ENCODE data around the gene CCNL2.
"Not testable (repeated sequence)": the region's sequence is repeated elsewhere in the genome, so short reads cannot be mapped to it uniquely, and the experiment has no call there.

Gene CCNL2

DNA sequence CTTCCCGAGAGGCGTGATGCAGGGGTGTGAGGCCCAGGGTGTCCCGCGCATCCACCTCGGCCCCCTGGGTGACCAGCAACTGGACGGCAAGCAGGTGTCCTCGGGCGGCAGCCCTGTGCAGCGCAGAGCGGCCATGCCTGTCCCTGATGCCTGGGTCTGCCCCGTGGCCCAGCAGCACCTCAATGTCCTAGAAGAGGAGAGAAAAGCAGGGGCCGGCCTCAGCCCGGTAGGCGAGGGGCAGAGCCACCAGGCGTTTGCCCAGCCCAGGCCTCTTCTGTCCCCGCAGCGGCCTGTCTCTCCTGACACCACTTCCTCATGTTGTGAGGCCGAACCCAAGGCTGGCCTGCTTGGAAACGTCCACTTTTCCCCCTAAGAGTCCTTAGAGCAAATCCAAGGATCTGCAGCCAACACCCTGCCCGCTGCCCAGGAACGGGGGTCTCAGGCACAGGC, 20.3 kb upstream of the CCNL2 start:
- FAIRE-seq, result no peak

DNA sequence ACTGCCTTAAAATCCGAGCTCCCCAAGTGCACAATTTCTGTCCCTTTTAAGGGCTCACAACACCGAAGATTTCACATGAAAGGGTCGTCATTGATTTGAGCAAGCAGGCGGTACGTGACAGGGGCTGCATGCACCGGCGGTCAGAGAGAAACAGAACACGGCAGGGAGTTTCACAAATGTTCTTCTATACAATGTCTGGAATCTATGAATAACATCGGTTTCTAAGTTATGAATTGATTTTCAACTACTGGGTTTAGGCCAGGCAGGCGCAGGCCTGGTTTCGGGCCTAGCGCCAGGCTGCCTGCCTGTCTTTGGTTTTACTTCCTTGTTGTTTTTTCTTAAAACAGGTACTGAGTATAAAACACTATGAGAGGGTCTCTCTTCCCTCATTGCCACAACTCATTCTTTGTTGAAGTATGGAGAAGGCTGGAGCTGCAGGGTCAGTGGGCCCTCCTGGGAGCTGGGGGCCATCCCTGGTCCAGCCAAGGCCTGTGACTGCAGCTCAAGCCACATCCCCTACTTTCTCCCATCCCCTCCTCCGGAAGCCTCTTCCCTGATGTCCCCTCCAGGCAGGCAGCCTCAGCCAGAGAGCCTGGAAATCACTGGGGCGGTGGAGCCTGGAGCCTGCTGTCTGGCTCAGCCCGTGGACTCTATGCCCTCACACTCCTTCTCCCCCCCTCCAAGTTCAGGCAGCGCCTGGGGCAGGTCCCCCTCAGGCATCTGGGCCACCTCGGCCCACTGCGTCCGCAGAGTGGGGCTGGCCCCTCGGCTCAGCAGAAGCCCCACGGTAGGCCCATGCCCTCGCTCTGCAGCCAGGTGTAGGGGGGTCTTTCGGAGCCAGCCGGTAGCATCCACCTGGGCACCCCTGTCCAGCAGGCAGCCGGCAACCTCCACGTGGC, 19.6 kb upstream of the CCNL2 start:
- FAIRE-seq, result no peak

DNA sequence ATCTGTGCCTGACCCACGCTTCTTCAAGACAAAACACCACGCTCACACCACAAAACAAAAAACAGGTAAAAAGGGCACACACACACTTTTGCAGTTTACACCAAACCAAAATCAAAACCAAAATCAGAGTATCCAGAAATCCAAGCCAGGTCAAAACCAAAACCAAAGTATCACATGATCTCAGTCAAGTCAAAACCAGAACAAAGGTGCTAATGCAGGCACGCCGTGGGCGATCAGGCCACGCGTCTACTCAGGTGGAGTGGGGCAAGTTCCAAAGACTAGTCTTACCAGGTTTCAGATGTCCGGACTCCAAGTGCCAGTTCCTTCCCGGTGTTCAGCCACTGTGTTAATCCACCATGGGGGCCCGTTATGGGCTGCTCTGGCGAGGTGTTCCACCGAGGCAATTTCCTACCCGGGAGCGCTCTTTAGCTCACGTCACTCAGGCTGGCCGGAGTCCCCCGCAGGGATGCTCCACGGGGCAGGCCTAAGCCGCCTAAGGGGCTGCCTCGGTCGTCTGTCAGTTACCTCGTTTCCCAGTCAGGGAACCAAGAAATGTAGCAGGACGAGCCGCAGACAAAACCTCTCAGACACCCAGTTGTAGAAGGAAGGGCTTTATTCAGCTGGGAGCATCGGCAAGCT, 18.8 kb upstream of the CCNL2 start:
- not testable (repeated sequence) for FAIRE-seq

DNA sequence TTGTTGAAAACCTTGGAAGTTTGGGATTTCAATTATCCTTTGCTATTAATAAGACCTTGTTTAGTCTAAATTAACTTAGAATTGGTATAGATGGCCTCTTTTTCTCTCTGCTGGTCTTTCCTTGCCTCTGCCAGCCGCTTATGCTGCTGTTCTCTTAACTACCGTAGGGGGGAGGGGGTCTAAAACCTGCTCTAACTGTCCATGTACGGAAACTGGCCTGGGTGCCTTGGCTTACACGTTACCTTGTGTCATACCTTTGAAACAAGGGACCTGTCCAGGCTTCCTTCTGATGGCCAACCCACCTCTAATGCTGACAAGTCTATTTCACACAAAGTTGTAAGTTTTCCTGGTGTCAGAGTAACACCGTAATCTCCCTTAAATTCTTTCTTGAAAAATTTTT, 18.3 kb upstream of the CCNL2 start:
- not testable (repeated sequence) for FAIRE-seq

DNA sequence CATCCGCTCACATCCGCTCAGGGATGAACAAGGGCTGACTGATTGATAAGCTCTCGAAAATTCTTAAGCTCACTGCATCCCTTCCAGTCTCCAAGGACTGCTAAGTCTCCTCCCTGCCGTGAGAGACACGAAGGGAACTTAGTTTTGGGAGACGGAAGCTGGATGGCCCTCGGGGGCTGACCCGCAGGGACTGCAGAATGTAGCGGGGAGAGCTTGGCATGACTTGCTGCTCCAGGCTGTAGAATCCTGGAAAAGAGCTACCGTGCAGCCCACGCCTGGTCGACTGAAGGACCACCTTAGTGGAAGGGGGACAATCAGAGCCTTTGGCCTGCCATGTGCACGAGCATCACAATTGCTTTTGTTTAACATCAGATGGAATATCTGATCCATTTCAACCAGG, 16.6 kb upstream of the CCNL2 start:
- FAIRE-seq, result no peak

DNA sequence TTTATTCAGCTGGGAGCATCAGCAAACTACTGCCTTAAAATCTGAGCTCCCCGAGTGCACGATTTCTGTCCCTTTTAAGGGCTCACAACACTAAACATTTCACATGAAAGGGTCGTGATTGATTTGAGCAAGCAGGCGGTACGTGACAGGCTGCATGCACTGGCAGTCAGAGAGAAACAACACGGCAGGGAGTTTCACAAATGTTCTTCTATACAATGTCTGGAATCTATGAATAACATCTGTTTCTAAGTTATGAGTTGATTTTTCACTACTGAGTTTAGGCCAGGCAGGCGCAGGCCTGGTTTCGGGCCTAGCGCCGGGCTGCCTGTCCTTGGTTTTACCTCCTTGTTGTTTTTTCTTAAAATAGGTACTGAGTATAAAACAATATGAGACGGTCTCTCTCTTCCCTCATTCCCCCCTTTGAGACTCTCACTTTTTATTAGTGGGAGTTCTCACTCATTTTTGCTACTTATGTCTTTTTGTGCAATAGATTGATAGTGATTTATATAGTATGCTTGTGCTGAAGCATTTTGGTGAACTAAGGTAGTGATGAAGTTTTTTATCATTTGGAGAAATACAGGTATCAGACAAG, 13.3 kb upstream of the CCNL2 start:
- not testable (repeated sequence) for FAIRE-seq

DNA sequence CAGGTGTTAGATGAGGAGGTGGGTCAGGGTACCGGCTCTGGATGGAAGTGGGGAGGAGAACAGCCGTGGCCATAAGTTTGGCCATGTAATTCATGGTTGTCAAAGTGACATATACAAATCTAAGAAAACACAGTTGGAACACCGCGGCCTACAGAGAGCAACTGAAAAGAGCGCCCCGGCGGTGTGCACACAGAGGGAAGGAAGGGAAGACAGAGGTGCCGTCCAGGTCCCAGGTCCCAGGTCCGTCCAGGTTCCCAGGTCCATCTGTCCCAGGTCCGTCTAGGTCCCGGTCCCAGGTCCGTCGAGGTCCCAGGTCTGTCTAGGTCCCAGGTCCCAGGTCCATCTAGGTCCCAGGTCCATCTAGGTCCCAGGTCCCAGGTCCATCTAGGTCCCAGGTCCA, 12.5 kb upstream of the CCNL2 start:
- FAIRE-seq, result no peak

DNA sequence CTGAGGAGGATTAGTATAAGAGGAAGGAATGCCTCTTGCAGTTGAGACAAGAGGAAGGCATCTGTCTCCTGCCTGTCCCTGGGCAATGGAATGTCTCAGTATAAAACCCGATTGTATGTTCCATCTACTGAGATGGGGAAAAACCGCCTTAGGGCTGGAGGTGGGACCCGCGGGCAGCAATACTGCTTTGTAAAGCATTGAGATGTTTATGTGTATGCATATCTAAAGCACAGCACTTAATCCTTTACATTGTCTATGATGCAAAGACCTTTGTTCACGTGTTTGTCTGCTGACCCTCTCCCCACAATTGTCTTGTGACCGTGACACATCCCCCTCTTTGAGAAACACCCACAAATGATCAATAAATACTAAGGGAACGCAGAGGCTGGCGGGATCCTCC, 11.1 kb upstream of the CCNL2 start:
- not testable (repeated sequence) for FAIRE-seq

DNA sequence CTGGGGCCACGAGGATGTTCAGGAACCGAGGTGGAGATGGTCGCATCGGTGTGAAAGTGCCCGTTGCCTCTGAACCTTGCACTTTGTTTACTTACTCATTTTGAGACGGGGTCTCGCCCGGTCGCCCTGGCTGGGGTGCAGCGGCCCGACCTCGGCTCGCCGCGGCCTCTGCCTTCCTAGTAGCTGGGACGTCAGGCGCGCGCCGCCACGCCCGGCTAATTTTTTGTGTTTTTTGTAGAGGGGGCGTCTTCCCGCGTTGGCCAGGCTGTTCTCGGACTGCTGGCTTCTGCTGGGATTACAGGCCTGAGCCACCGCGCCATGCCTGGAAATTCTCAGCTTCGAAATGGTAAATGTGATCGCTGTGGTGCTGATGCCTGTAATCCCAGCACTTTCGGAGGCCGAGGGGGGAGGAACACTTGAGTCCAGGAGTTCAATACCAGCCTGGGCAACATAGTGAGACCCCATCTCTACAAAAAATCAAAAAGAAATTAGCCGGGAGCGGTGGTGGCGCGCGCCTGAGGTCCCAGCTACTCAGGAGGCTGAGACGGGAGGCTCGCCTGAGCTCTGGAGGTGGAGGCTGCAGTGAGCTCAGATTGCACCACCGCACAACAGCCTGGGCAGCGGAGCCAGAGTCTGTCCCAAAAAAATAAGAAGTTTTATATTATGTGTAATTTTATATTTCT, 8.6 kb upstream of the CCNL2 start:
- FAIRE-seq, result no peak

DNA sequence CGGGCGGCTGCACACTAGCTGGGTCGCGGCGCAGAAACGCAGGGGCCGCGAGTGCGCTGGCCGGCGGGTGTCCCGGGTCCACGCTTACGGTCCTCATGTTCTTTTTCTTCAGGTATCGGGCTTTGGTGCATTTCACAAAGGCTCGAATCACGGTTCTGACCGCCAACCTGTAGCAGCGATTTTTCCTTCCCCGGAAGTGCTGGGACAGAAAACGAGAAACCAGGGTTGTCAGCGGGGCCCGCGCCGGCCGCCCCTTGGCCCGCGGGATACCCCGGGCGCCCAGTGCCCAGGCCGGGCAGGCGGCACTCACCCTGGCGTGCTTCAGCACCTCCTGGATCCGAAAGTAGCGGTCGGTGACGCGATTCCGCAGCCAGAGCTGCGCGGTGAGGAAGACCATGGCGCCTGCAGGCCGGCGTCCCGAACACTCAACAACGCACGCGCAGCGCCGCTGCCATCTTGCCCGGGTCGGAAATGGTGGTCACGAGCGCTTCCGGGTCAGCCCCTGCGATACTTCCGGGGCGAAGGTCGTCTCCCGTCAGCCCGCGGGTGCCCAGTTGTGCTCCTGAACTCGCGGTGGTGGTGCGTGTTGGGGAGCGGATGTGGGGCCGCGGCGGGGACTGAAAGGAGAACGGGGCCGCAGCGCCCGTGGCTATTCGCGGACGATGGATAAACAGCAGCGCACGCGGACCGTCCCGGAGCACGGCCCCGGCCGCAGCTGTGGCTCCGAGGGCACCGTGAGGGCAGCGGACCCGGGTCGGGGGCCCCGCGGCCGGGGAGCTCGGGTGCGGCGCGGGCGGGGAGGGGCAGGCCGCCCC, 7.9 kb upstream of the CCNL2 start, which contains the start of gene MRPL20:
TSS of gene MRPL20 (minus strand) at position 473 of the 815 bp plus-strand sequence. CDS start at position 397, 76 bp downstream.
- no peak for FAIRE-seq

DNA sequence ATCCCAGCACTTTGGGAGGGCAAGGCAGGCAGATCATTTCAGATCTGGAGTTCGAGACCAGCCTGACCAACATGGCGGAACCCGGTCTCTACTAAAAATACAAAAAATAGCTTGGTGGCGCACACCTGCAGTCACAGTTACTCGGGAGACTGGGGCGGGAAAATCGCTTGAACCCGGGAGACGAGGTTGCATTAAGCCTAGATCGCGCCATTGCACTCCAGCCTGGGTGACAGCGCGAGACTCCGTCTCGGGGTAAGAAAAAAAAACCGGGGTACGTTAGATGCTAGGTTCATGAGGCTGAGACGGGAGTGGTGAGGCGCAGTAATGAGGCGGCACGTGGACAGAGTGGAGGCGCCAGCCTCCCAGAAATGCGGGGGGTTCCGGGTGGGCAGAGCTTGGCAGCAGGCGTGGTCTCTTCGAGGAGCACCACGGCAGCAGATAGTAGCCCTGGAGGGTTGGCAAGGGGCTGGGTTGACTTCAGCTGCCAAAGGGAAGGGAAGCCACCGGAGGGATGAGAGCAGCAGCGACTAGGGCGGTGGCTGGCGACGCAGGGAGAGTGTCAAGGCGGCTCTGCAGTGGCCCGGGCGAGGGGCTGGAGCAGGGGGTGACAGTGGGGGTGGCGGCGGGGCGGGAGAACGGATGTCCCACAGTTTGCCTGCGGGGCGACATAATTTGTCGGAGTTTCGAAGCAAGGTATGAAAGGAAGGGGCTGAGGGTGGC, 7.1 kb upstream of the CCNL2 start:
- FAIRE-seq, result no peak

DNA sequence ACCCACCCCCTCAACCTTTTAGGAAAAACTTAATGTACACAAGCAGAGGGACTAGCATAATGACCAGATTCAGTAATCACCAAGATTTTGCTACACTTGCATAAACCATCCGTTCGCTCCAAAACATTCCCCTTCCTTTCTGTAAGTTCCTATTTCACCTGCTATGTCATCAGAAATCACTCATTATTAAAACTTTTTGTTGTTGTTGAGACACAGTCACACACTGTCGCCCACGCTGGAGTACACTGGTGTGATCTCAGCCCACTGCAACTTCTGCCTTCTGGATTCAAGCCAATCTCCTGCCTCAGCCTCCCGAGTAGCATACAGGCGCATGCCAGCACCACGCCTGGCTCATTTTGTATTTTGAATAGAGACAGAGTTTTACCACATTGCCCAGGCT, 4.5 kb upstream of the CCNL2 start:
- no peak for FAIRE-seq

DNA sequence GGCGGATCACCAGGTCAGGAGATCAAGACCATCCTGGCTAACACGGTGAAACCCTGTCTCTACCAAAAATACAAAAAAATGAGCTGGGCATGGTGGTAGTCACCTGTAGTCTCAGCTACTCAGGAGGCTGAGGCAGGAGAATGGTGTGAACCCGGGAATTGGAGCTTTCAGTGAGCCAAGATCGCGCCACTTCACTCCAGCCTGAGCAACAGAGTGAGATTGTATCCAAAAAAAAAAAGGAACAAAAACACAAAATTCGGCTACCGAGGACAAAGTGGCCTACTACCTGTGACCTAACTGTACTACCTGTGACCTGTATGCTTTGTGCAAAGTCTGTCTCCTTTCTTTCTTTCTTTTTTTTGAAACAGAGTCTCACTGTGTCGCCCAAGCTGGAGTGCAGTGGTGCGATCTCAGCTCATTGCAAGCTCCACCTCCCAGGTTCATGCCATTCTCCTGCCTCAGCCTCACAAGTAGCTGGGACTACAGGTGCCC, 3.8 kb upstream of the CCNL2 start:
- not testable (repeated sequence) for FAIRE-seq

DNA sequence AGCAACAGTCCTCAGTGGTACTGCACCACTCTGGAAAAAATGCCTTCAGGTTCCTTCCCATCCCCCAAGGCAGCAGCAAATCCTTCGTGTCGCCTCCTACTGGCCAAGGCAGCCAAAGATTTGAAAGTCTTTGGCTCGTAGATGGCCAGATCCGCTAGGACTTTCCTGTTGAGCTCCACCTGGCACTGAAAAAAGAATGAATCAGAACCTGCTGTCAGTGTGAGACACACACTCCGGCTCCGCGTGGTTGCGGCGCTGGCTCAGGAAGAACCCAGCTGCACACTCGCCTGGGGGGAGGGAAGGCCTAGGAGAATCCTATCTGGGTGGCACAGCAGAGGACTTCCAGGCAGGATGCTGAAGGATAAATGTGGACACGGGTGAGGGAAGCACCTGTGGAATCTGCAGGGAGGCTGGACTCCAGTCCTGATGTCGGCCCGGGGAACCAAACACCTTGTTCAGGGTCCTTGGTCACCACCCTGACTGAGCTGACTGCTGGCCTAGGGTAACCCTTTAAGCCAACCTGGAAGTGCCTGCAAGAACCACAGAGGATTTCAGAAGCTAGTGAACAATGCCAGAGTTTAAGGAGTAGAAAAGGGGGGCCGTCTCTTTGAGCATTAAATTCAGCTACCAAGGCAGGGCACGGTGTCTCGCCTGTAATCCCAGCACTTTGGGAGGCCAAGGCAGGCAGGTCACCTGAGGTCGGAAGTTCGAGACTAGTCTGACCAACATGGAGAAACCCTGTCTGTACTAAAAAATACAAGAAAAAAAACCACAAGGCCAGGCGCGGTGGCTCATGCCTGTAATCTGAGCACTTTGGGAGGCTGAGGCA, 3.2 kb upstream of the CCNL2 start:
- no peak for FAIRE-seq

DNA sequence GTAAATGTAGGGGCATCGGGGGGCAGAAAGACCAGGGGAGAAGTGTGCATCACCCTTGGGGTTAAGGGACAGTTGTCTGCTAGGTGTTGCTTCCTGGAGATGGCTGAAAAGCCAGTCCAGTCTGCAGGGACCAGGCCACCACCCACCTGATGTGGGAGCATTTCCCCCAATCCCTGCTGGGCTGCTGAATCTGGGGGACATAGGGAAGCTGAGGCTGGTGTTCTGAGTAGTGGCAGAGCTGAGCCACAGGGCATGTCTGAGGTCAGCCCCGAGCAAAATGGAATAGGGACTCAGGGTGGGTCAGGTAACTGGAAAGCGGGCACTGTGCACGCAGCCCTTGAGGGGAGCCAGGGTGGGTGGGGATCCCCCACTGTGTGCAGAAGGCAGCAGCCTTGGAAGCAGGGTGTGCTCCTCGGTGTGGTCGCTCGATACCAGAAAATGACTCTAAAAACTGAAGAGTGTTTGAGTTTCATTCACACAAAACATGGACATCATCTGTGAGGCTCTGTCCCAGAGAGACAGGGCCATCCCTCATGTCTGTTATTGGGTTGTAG, 2.4 kb upstream of the CCNL2 start:
- FAIRE-seq, result no peak

DNA sequence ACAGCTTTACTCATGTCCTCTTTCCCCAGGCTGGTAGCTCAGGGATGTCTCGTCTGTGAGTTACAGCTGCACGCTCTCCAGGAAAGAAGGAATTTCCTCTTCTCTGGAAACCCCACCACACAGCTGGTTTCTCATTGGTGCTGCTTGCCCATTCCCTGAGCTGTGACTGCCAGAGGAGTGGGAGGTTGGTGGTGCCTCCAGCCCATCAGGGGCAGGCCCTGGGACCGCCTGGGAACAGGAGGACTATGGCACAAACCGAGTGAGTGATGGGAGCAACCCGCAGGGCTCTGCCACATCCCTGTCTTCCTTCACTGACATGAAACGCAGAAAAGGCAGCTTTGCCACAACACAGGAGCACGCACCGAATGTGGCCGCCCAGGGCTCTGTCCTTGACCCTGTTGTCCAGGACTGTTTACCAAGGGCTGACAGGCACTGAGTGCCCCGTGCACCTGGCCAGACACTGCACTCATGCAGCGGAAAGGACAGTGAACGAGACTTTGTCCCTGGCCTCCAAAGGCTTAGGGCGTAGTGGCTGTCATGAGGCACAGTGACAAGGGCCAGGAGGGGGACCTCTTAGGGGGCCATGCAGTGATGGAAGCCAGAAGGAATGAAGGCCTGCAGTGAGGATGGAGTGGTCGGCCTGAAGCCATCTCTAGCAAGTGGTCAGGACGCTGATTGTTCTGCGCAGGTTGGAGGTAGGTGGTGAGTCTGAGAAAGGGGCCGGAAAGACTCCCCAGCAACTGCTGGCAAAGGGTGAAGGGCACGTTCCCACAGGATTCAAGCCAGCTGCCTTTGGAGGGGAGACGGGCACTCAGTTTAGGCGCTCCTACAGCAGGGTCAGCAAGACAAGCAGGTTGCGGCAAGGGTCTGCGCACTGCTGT, 1.7 kb upstream of the CCNL2 start:
- FAIRE-seq, result no peak

DNA sequence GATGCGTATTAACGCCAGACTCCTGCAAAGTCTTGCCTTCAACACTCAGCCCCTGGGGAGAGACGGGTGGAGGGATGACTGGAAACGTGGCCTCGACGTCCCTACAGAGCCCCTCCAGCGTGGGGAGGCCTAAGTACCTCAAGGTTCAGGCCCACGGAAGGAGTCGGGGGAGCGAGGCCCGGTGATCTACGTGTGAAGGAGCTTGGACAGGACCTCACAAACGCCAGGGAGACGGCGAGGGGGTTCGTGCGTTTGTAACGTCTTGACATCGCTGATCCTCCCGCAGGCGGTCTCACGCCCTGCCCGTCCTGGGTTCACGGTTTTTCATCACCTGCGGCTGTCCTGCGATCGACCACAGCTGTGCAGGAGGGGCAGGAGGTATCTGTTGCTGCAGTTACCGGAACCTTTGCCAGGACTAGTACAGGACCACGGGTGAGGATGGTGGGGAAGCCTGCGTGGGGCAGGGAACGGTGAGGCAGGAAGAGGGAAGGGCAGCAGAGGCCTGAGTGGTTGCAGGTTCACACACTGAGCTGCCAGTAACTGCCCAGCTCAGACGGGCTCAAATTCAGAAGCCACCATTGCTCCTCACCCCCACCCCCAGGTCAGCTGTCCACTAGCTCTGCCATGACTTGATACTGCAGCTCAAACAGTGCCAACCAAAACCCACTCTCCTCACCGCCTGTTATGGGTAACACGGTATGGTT, 889 bp upstream of the CCNL2 start:
- no peak for FAIRE-seq

DNA sequence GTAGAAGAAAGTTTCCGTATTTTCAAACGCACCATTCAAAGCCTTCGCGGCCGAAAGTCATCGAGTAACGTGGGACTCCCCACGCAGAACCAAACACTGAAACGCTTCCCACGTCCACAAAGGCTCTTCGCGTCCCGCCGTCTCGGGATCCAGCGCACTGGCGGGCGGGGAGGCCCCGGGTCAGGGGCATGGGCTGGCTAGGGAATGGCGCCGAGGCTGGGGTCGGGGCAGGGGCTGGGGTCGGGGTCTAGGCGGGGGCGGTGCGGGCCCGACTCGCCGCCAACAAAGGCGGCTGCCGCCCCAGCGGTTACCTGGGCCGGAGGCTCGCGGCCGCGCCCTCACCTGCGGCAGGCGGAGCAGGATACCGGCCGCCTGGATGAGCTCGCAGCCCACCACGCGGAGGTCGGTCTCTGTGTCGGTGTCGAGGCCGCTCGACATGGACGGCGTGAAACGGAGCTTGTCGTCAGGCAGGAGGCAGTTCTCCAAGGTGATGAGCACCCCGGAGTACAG, 403 bp downstream of the CCNL2 start:
- no peak for FAIRE-seq
